Measurements from ENCODE around the gene GAGE10. TPM values are rescaled to one million over a fixed set of nuclear protein-coding genes. Genes with fewer than 3 reads are reported as not detected.

Gene GAGE10
- total RNA-seq, 4 donors from 2014 or later, result not detected

GRCh38 chrX:49257846-49258748 lies 45.3 kb upstream of the GAGE10 start:
- DNase-seq (ENCODE audit: low spot score in 2 of 2), result no peak
- Histone ChIP-seq H3K36me3 (no peaks in the 10 kb centered on the region), H3K9me3 (no peaks in the 10 kb centered on the region), H3K4me1 (no peaks in the 10 kb centered on the region), H3K4me3 (no peak overlapping the region), H3K27ac (no peak overlapping the region), H3K27me3 (no peaks in the 10 kb centered on the region)
- TF ChIP-seq, protein P1, sequence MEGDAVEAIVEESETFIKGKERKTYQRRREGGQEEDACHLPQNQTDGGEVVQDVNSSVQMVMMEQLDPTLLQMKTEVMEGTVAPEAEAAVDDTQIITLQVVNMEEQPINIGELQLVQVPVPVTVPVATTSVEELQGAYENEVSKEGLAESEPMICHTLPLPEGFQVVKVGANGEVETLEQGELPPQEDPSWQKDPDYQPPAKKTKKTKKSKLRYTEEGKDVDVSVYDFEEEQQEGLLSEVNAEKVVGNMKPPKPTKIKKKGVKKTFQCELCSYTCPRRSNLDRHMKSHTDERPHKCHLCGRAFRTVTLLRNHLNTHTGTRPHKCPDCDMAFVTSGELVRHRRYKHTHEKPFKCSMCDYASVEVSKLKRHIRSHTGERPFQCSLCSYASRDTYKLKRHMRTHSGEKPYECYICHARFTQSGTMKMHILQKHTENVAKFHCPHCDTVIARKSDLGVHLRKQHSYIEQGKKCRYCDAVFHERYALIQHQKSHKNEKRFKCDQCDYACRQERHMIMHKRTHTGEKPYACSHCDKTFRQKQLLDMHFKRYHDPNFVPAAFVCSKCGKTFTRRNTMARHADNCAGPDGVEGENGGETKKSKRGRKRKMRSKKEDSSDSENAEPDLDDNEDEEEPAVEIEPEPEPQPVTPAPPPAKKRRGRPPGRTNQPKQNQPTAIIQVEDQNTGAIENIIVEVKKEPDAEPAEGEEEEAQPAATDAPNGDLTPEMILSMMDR (IDR thresholded peaks at IDR 0.05), result no peak
- no peak for TF ChIP-seq POLR2A (IDR thresholded peaks at IDR 0.05)
- TF ChIP-seq EP300 (IDR thresholded peaks at IDR 0.05), result no peak
- 78 to 83% methylated on average over 7 to 20 of the region's 20 CpGs for WGBS, 2 donors

GRCh38 chrX:49258749-49259124 lies 44.7 kb upstream of the GAGE10 start:
- H3K27ac ChIP-seq, result no peak overlapping the region
- WGBS, 2 donors, result 91 to 98% methylated on average over 4 to 5 of the region's 5 CpGs
- no peak for DNase-seq (ENCODE audit: low spot score in 2 of 2)
- no peaks in the 10 kb centered on the region for H3K4me1 ChIP-seq
- H3K9me3 ChIP-seq, result no peaks in the 10 kb centered on the region
- H3K36me3 ChIP-seq, result no peaks in the 10 kb centered on the region
- TF ChIP-seq POLR2A (IDR thresholded peaks at IDR 0.05) (no peak), EP300 (IDR thresholded peaks at IDR 0.05) (no peak)
- TF ChIP-seq, protein P1 (IDR thresholded peaks at IDR 0.05), result no peak
- H3K27me3 ChIP-seq, result no peaks in the 10 kb centered on the region
- no peak overlapping the region for H3K4me3 ChIP-seq

DNA sequence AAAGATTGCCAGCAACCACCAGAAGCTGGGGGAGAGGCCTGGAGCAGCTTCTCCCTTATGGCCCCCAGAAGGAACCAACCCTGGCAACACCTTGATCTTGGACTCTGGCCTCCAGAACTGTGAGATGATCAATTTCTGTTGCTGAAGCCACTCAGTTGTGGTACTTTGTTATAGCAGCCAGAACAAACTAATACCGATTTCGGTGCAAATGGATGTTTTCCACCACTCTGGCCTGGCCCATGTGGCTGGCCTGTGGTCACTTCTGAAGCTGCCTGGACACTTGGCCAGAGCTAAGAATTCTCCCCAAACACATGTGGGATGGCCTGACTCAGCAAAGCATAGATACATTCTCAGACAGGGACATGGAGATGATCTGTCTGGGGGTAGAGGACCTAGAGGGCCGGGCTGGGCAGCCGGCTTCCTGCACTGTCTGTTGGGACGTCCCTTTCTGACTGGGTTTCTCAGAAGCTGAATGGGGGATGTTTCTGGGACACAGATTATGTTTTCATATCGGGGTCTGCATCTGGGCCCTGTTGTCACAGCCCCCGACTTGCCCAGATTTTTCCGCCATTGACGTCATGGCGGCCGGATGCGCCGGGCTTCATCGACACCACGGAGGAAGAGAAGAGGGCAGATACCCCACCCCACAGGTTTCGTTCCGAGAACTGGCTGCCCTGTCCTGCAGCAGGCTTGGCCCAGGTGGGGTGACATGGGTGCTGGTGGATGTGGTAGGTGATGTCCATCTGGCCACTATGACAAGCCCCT lies 43.0 kb upstream of the GAGE10 start:
- no peaks in the 10 kb centered on the region for H3K36me3 ChIP-seq
- H3K27me3 ChIP-seq, result no peaks in the 10 kb centered on the region
- WGBS, 2 donors, result 88 to 90% methylated on average over 3 to 17 of the region's 17 CpGs
- no peak for DNase-seq (ENCODE audit: low spot score in 2 of 2)
- H3K9me3 ChIP-seq, result no peaks in the 10 kb centered on the region
- no peak overlapping the region for H3K27ac ChIP-seq
- no peak overlapping the region for H3K4me3 ChIP-seq
- H3K4me1 ChIP-seq, result no peaks in the 10 kb centered on the region
- no peak for TF ChIP-seq EP300 (IDR thresholded peaks at IDR 0.05)
- TF ChIP-seq, protein P1 (IDR thresholded peaks at IDR 0.05), result no peak
- no peak for TF ChIP-seq POLR2A (IDR thresholded peaks at IDR 0.05)

- H3K27me3 ChIP-seq, result no peaks in the 10 kb centered on the region
- H3K9me3 ChIP-seq, result no peaks in the 10 kb centered on the region
- no peaks in the 10 kb centered on the region for H3K36me3 ChIP-seq
- H3K4me3 ChIP-seq, result no peak overlapping the region
- no peaks in the 10 kb centered on the region for H3K4me1 ChIP-seq
- WGBS, 2 donors, result 60 to 92% methylated on average over 1 of the region's 1 CpG
- H3K27ac ChIP-seq, result no peak overlapping the region
- no peak for DNase-seq (ENCODE audit: low spot score in 2 of 2)
- TF ChIP-seq POLR2A (IDR thresholded peaks at IDR 0.05) (no peak), EP300 (IDR thresholded peaks at IDR 0.05) (no peak)
- TF ChIP-seq, protein P1 (IDR thresholded peaks at IDR 0.05), result no peak
Observed at GRCh38 chrX:49262603-49263002, 40.8 kb upstream of the GAGE10 start.

DNA sequence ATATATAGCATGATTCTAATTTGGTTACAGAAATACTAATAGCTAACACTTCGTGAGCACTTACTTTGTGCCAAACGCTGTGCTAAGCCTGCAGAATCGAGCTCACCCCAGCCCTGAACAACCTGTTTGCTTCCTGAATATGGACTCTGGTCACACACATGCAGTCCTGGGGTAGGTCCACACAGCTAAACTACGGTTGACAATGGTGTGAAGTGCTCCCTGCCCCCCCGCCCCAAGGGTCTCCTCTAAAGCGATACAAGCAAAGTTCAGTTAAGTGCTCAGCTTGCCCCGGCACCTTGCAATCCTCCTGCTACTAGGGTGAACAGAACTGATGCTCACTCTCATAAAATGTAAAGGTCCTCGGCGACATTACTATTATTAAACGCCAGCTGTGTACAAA lies 39.8 kb upstream of the GAGE10 start:
- H3K36me3 ChIP-seq, result no peaks in the 10 kb centered on the region
- no peak overlapping the region for H3K4me3 ChIP-seq
- H3K27me3 ChIP-seq, result no peaks in the 10 kb centered on the region
- 82 to 85% methylated on average over 10 of the region's 10 CpGs for WGBS, 2 donors
- H3K4me1 ChIP-seq, result no peaks in the 10 kb centered on the region
- no peaks in the 10 kb centered on the region for H3K9me3 ChIP-seq
- TF ChIP-seq POLR2A (IDR thresholded peaks at IDR 0.05) (no peak), EP300 (IDR thresholded peaks at IDR 0.05) (no peak)
- TF ChIP-seq, protein P1 (IDR thresholded peaks at IDR 0.05), result no peak
- no peak overlapping the region for H3K27ac ChIP-seq
- DNase-seq (ENCODE audit: low spot score in 2 of 2), result no peak

All from tibial nerve (tissue), 4 donors.